Hepatocyte (in vitro differentiated cells): ENCODE data around the gene TMPRSS11B. TPM values are rescaled to one million over a fixed set of nuclear protein-coding genes. Genes with fewer than 3 reads are reported as not detected.

Source experiments
- DNase-seq: peaks from one replicate; pipeline ENCODE4 v3.0.0-alpha.2; 2016; ENCODE audit warnings: low spot score
- H2AFZ ChIP-seq: fragments of 200-600 bp; sonication (generic); 2 replicates; pipeline ENCODE4 v1.6.0; 2016; ENCODE audit warnings: antibody characterized with exemption, mild to moderate bottlenecking
- H3K27ac ChIP-seq: fragments of 200-600 bp; sonication (generic); 2 replicates; pipeline ENCODE4 v1.5.1; 2016; ENCODE audit warnings: mild to moderate bottlenecking
- H3K27me3 ChIP-seq: fragments of 200-600 bp; sonication (generic); 2 replicates; pipeline ENCODE4 v1.6.1; 2016
- H3K36me3 ChIP-seq: fragments of 200-600 bp; sonication (generic); replicated peaks from 2 replicates; pipeline ENCODE4 v1.5.1; 2016; ENCODE audit warnings: low read depth; ENCODE audit not compliant: insufficient read depth
- H3K4me1 ChIP-seq: fragments of 200-600 bp; sonication (generic); 2 replicates; pipeline ENCODE4 v1.5.1; 2016; ENCODE audit warnings: mild to moderate bottlenecking, moderate library complexity; ENCODE audit not compliant: insufficient read depth
- H3K4me2 ChIP-seq: fragments of 200-600 bp; sonication (generic); 2 replicates; pipeline ENCODE4 v1.6.0; 2016
- H3K4me3 ChIP-seq: fragments of 200-600 bp; sonication (generic); 2 replicates; pipeline ENCODE4 v1.5.1; 2016; ENCODE audit warnings: mild to moderate bottlenecking
- H3K79me2 ChIP-seq: fragments of 200-600 bp; sonication (generic); 2 replicates; pipeline ENCODE4 v1.6.0; 2017; ENCODE audit warnings: mild to moderate bottlenecking
- H3K9me2 ChIP-seq: fragments of 200-600 bp; sonication (generic); replicated peaks from 2 replicates; pipeline ENCODE4 v1.6.0; 2017; ENCODE audit warnings: mild to moderate bottlenecking; ENCODE audit not compliant: insufficient read depth
- H3K9me3 ChIP-seq: fragments of 200-600 bp; sonication (generic); 2 replicates; pipeline ENCODE4 v1.5.1; 2016; ENCODE audit warnings: low read depth, mild to moderate bottlenecking
- H4K20me1 ChIP-seq: fragments of 200-600 bp; sonication (generic); 2 replicates; pipeline ENCODE4 v1.6.0; 2016; ENCODE audit warnings: mild to moderate bottlenecking; ENCODE audit not compliant: insufficient read depth, poor library complexity, severe bottlenecking
- CTCF ChIP-seq: fragments of 200-600 bp; sonication (generic); IDR thresholded peaks from 2 replicates; pipeline ENCODE4 v1.5.1; 2016; ENCODE audit warnings: antibody characterized with exemption, mild to moderate bottlenecking; ENCODE audit not compliant: poor library complexity
- EZH2 ChIP-seq: fragments of 200-600 bp; sonication (generic); IDR thresholded peaks from 2 replicates; pipeline ENCODE4 v1.6.1; 2016; ENCODE audit warnings: antibody characterized with exemption, mild to moderate bottlenecking, borderline replicate concordance
- EZH2phosphoT487 ChIP-seq: fragments of 200-600 bp; sonication (generic); IDR thresholded peaks from one replicate; pipeline ENCODE4 v1.6.1; 2018; ENCODE audit warnings: antibody characterized with exemption, mild to moderate bottlenecking, low read depth, moderate library complexity; ENCODE audit not compliant: unreplicated experiment, severe bottlenecking
- WGBS: methylation state at CpG from one replicate; pipeline ENCODE4 v1.1.6; 2016; ENCODE audit warnings: low lambda C conversion rate; ENCODE audit errors: missing lambda C conversion rate; 5-methylcytosine and 5-hydroxymethylcytosine counted together
- polyA plus RNA-seq: library from polyadenylated mRNA; unstranded; fragments of >200 nt; fragmentation: Nextera tagmentation; extraction: Ambion mirVana; gene quantifications from 2 replicates; pipeline ENCODE4 v1.2.1, GENCODE V29; 2016
- total RNA-seq: library from RNA; depleted of rRNA; stranded (reverse); fragments of >200 nt; gene quantifications from 2 replicates; pipeline ENCODE4 v1.2.3, GENCODE V29; 2014

TMPRSS11B gene
- total and polyA plus RNA-seq, 2 experiments from 2014 or later = 0.17 TPM; not detected in 1

GRCh38 chr4:68259191-68259590 lies 13.7 kb upstream of the TMPRSS11B start:
- Histone ChIP-seq H4K20me1 (no peaks in the 10 kb centered on the region), H3K9me3 (no peaks in the 10 kb centered on the region), H3K79me2 (no peaks in the 10 kb centered on the region), H2AFZ (no peak overlapping the region), H3K27ac (no peak overlapping the region), H3K4me2 (no peak overlapping the region), H3K9me2 (no peaks in the 10 kb centered on the region), H3K27me3 (no peaks in the 10 kb centered on the region), H3K4me1 (no peaks in the 10 kb centered on the region), H3K36me3 (no peaks in the 10 kb centered on the region), H3K4me3 (no peak overlapping the region)
- DNase-seq = no peak
- 83% methylated on average over 1 of the region's 1 CpG for WGBS
- TF ChIP-seq EZH2phosphoT487 (no peak), CTCF (no peak), EZH2 (no peak)

- no peak for DNase-seq
- Histone ChIP-seq H3K9me2 (no peaks in the 10 kb centered on the region), H4K20me1 (no peaks in the 10 kb centered on the region)
Observed at GRCh38 chr4:68257719-68258118, 12.2 kb upstream of the TMPRSS11B start.

GRCh38 chr4:68256284-68256683 lies 10.8 kb upstream of the TMPRSS11B start:
- H3K79me2 ChIP-seq = no peaks in the 10 kb centered on the region
- WGBS = 51% methylated on average over 3 of the region's 3 CpGs
- H3K4me1 ChIP-seq = no peaks in the 10 kb centered on the region
- H3K27ac ChIP-seq = no peak overlapping the region
- H3K36me3 ChIP-seq = no peaks in the 10 kb centered on the region
- H4K20me1 ChIP-seq = no peaks in the 10 kb centered on the region
- no peak for TF ChIP-seq EZH2phosphoT487
- no peak for TF ChIP-seq EZH2
- TF ChIP-seq CTCF = no peak
- H3K9me3 ChIP-seq = no peaks in the 10 kb centered on the region
- DNase-seq = no peak
- H3K27me3 ChIP-seq = no peaks in the 10 kb centered on the region
- no peaks in the 10 kb centered on the region for H3K9me2 ChIP-seq
- no peak overlapping the region for H3K4me3 ChIP-seq
- no peak overlapping the region for H2AFZ ChIP-seq
- no peak overlapping the region for H3K4me2 ChIP-seq

More at GRCh38 chr4:68257719-68258118, 12.2 kb upstream of the TMPRSS11B start:
- no peak overlapping the region for H3K27ac ChIP-seq
- H3K4me1 ChIP-seq = no peaks in the 10 kb centered on the region
- H3K27me3 ChIP-seq = no peaks in the 10 kb centered on the region
- no peaks in the 10 kb centered on the region for H3K36me3 ChIP-seq
- no peaks in the 10 kb centered on the region for H3K9me3 ChIP-seq
- no peak overlapping the region for H3K4me2 ChIP-seq
- 81% methylated on average over 5 of the region's 5 CpGs for WGBS
- no peaks in the 10 kb centered on the region for H3K79me2 ChIP-seq
- H3K4me3 ChIP-seq = no peak overlapping the region
- TF ChIP-seq CTCF (no peak), EZH2phosphoT487 (no peak), EZH2 (no peak)
- H2AFZ ChIP-seq = no peak overlapping the region
